KMS-11 (cell line): ENCODE data around the gene GNAO1.

ENCODE experiments used
- H2AFZ ChIP-seq: fragments of 200-600 bp; sonication (generic); 2 replicates; pipeline ENCODE4 v1.6.1; 2016; ENCODE audit warnings: antibody characterized with exemption, mixed run types, low read depth
- H3K27ac ChIP-seq: fragments of 200-600 bp; sonication (generic); 2 replicates; pipeline ENCODE4 v1.6.1; 2016; ENCODE audit warnings: mild to moderate bottlenecking, mixed run types
- H3K27me3 ChIP-seq: fragments of 200-600 bp; sonication (generic); 2 replicates; pipeline ENCODE4 v1.6.1; 2017; ENCODE audit warnings: mild to moderate bottlenecking, low read depth, mixed run types, moderate library complexity; ENCODE audit not compliant: insufficient read depth
- H3K36me3 ChIP-seq: fragments of 200-600 bp; sonication (generic); 2 replicates; pipeline ENCODE4 v1.6.1; 2017; ENCODE audit warnings: mild to moderate bottlenecking, mixed run types; ENCODE audit not compliant: insufficient read depth
- H3K4me1 ChIP-seq: fragments of 200-600 bp; sonication (generic); 2 replicates; pipeline ENCODE4 v1.6.1; 2016; ENCODE audit warnings: mild to moderate bottlenecking, low read depth, mixed run types; ENCODE audit not compliant: poor library complexity, severe bottlenecking
- H3K4me2 ChIP-seq: fragments of 200-600 bp; sonication (generic); 2 replicates; pipeline ENCODE4 v1.7.0; 2016; ENCODE audit warnings: mild to moderate bottlenecking, mixed run types
- H3K4me3 ChIP-seq: fragments of 200-600 bp; sonication (generic); IDR thresholded peaks from 2 replicates; pipeline ENCODE4 v1.6.1; 2017; ENCODE audit warnings: low read depth, low read length, mixed read lengths; ENCODE audit not compliant: insufficient read depth
- H3K79me2 ChIP-seq: fragments of 200-600 bp; sonication (generic); 2 replicates; pipeline ENCODE4 v1.6.1; 2016; ENCODE audit warnings: low read depth, mixed run types; ENCODE audit not compliant: insufficient read depth
- H3K9ac ChIP-seq: fragments of 200-600 bp; sonication (generic); 2 replicates; pipeline ENCODE4 v1.6.1; 2016; ENCODE audit warnings: mild to moderate bottlenecking, mixed run types
- H4K20me1 ChIP-seq: fragments of 200-600 bp; sonication (generic); 2 replicates; pipeline ENCODE4 v1.6.1; 2016; ENCODE audit warnings: mild to moderate bottlenecking, mixed run types; ENCODE audit not compliant: insufficient read depth
- CTCF ChIP-seq: fragments of 200-600 bp; sonication (generic); conservative IDR thresholded peaks from 2 replicates; pipeline ENCODE4 v1.6.1; 2017; ENCODE audit warnings: low read depth, mild to moderate bottlenecking, antibody characterized with exemption, low read length, moderate library complexity, mixed read lengths

The GNAO1 gene

GRCh38 chr16:56355221-56355620 is 163.9 kb downstream of the GNAO1 start:
- Histone ChIP-seq H3K36me3 (no peaks in the 10 kb centered on the region), H3K27ac (no peak overlapping the region), H4K20me1 (no peaks in the 10 kb centered on the region), H3K79me2 (no peaks in the 10 kb centered on the region), H3K4me1 (peaks cover 5% of the 10 kb centered on the region), H2AFZ (no peak overlapping the region), H3K4me3 (no peak overlapping the region), H3K4me2 (no peak overlapping the region), H3K9ac (no peak overlapping the region), H3K27me3 (no peaks in the 10 kb centered on the region)
- TF ChIP-seq CTCF: no peak

DNA sequence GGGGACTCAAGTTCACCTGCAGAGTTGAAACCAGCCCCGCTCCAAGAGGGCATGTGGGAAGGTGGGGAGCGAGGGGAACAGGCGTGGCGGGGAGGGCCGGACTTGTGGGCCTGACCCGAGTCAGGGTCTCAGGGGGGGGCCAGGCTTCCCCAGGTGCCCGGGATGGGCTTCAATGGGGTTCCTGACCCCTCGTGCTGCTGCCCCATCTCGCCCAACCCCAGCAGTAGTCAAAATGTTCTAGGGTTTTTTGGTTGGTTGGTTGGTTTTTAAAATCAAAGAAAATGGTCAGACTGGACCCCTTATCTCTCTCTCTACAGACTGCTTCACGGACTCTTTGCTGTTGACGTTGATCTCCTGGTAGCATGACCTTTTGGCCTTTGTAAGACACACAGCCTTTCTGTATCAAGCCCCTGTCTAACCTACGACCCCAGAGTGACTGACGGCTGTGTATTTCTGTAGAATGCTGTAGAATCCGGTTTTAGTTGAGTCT is 164.5 kb downstream of the GNAO1 start:
- Histone ChIP-seq H3K27ac (no peak overlapping the region), H3K79me2 (no peaks in the 10 kb centered on the region), H3K4me2 (no peak overlapping the region; the same call in 1 of the 2 replicates), H3K36me3 (no peaks in the 10 kb centered on the region), H3K4me3 (no peak overlapping the region), H2AFZ (peak overlapping the region; percentile 42), H3K27me3 (no peaks in the 10 kb centered on the region), H4K20me1 (no peaks in the 10 kb centered on the region), H3K9ac (no peak overlapping the region), H3K4me1 (peaks cover 5% of the 10 kb centered on the region)
- no peak for TF ChIP-seq CTCF

DNA sequence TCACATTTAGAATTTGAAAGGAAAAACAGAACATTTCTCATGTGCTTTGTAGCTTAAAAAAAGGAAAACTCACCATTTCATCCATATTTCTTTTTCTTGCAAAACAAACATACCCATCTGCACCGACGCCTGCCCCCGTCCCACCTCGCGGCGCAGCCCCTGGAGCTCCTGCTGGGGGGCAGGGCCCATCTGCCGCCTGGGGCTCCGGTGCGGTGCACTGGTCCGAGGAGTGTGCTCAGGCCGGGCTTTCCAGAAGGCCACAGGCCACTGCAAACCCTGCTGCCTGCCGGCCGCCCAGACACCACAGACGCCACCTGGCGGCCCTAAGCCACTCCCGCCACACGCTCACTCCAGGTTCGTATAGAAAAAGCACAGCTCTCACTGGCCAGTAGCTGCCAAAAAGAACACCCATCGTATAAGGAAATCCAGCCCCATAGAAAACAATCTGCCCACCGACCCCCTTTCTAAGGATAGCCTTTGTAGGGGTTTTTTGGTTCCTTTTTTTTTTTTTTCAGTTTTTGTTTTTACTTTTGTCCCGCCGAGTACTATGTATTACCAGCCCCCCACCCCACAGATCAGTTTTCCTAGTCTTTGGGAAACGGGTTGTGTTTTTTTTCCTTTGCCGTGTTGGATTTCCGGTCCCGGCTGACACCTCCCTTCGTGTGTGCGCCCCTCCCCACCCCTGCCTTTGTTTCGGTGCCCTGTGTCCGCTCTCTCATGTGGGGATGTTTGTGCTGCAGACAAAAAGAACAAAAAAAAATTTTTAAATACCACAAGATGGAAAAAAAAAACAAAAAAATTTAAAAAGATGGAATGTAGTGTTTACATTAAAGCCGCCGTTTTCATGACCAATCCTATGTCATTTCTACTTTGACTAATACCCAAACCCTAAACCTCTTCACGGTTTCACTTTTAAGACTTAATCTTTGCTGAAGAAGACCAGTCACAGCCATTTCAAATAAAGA is 165.3 kb downstream of the GNAO1 start:
- Histone ChIP-seq H3K36me3 (no peaks in the 10 kb centered on the region), H3K27ac (no peak overlapping the region), H3K9ac (no peak overlapping the region), H3K27me3 (no peaks in the 10 kb centered on the region), H4K20me1 (no peaks in the 10 kb centered on the region), H3K4me1 (peaks cover 5% of the 10 kb centered on the region), H2AFZ (peak overlapping the region; percentile 42), H3K79me2 (no peaks in the 10 kb centered on the region), H3K4me3 (no peak overlapping the region), H3K4me2 (peak overlapping the region; percentile 44; the same call in 1 of the 2 replicates)
- peak; percentile 75 for TF ChIP-seq CTCF

DNA sequence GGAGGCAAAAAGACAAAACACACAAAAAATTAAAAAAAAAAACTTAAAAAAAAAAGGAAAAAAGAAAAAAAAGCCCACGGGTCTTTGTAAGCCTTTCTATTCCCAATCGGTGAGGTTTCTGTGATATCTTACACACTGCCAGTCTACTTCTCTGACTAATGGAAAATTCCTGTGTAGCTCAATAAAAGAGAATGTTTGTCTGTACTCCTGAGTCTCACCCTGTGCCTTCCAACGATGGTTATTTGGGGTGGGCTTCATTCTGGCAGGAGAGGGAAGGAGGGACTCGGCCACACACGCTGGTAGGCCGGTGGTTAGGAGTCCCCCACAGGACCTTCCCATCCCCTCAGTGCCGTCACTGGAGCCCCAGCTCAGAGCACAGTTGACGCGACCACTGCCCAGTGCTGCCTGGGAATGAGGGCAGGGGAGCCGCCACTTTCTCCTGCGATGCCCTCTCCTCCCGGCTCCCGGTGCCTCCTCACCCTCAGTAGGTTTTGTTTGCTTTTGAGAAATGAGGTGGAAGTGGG is 166.0 kb downstream of the GNAO1 start:
- H3K9ac ChIP-seq: no peak overlapping the region
- no peak overlapping the region for H3K4me3 ChIP-seq
- no peak overlapping the region for H2AFZ ChIP-seq
- H4K20me1 ChIP-seq: no peaks in the 10 kb centered on the region
- no peak for TF ChIP-seq CTCF
- no peaks in the 10 kb centered on the region for H3K79me2 ChIP-seq
- H3K4me2 ChIP-seq: peak overlapping the region; percentile 44; the same call in 1 of the 2 replicates
- H3K36me3 ChIP-seq: no peaks in the 10 kb centered on the region
- H3K27me3 ChIP-seq: no peaks in the 10 kb centered on the region
- H3K27ac ChIP-seq: no peak overlapping the region
- H3K4me1 ChIP-seq: peaks cover 5% of the 10 kb centered on the region
